GM18867 (cell line): ENCODE measurements around the gene TIMM13.

ENCODE experiments used
- ATAC-seq: cut with Tn5 transposase; IDR thresholded peaks from one replicate; pipeline ENCODE4 v1.9.1; 2021; ENCODE audit warnings: mild to moderate bottlenecking, moderate library complexity; ENCODE audit not compliant: unreplicated experiment

The TIMM13 gene

DNA sequence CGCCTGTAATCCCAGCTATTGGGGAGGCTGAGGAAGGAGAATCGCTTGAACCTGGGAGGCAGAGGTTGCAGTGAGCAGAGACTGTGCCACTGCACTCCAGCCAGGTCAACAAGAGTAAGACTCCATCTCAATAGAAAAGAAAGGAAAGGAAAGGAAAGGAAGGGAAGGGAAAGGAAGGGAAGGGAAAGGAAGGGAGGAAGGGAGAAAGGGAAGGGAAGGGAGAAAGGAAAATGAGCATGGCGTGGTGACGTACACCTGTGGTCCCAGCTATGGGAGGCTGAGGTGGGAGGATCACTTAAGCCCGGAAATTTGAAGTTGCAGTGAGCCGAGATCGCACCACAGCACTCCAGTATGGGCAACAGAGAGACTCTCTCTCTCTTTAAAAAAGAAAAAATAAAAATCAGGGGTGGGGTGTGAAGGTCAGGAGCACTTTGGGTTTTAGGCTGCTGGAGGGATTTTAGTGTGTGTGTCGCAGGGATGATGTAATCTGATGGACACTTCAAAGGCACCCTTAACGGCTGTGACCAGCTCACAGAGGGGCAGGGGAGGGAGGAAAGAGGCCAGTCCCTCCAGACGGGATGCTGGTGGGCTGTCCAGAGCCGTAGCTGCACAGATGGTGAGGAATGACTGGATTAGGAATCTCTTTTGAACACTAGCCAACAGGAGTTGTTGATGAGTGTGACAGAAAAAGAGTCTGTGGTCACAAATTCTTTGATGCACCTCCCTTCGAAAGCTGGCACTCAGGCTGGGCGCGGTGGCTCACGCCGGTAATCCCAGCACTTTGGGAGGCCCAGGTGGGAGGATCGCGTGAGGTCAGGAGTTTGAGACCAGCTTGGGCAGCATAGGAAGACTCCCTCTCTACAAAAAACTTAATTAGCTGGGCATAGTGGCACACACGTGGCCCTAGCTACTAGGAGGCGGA is 39.8 kb downstream of the TIMM13 start:
- no peak for ATAC-seq

GRCh38 chr19:2385053-2385721 is 42.2 kb downstream of the TIMM13 start:
- ATAC-seq: no peak

- ATAC-seq: no peak
These were observed 44.7 kb downstream of the TIMM13 start for GRCh38 chr19:2382530-2383222.

DNA sequence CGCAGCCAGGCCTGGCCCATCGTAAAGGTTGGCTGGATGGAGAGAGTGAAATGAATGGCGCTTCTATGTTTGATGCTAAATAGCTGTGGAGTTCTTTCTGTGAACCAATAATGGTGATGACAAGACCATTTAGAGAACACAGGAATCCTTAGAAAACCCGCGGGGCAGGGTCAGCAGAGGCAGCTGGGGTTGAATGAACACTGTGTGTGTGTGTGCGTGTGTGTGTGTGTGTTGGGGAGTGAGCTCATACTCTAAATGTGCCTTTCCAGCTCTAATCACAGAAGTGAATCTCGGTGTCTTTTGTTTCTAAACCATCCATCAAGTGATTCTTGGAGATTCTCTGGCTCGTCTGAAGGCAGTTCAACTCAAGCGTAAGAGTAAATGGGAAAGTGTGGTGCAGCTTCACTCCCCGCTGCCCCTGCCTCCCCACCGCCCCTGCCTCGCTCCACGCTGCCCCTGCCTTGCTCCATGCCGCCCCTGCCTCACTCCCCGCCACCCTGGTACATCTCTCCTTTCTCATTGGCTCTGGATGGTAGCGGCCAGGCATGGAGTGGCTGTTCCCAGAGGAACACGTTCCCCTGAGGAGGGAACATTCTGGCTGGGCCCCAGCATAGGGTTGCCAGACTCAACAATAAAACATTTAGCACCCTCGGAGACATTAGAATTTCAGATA is 46.1 kb downstream of the TIMM13 start:
- no peak for ATAC-seq

DNA sequence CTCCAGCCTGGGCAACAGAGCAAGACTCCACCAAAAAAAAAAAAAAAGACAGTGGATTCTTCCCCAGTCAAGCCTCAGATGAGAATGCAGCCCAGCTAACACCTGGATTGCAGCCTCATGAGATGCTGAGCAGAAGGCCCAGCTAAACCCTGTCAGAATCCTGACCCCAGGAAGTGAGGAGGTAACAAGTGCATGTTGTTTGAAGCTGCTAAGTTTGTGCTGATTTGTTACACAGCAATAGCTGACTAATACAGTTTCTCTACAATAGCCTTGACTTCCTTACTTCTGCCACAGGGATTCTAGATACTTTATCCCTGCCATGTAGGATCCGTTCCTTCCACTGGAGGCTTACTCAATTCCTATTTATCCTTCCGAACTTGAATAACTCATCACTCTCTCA is 46.8 kb downstream of the TIMM13 start:
- ATAC-seq: no peak

DNA sequence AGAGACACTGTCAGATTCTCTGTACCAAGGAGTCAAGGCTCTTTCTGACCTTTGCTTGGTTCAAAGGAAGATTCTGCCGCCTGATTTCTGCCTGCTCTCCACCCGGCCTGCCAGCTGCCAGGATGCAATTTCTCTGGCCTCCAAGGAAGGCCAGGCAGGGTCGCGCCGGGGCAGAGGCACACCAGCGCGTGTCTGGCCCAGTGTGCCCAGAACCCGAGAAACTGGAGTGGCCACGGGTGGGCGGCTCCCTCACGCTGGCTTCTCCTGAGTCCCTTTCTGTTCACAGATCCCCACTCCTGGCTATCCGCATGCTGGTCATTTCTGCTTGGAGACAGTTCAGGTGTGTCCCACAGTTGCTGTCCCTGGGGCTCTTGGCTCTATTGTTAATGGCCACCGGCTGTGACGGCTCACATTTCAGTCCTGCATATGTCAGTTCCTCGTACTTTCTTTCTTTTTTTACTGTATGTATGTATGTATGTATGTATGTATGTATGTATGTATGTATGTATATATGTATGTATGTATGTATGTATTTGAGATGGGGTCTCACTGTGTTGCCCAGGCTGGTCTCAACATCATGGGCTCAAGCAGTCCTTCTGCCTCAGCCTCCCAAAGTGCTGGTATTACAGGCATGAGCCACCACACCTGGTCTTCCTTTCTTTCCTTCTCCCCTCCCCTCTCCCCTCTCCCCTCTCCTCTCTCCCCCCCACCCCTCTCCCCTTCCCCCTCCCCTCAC is 50.4 kb downstream of the TIMM13 start:
- ATAC-seq: no peak
